B cell (primary cell): ENCODE results near the gene STX5. TPM values are rescaled to one million over a fixed set of nuclear protein-coding genes. Genes with fewer than 3 reads are reported as not detected.

ENCODE experiments used
- ATAC-seq: fragments of 200-7000 bp; cut with Tn5 transposase; one replicate; pipeline ENCODE4 v1.10.0; 2021; ENCODE audit warnings: low read depth, mild to moderate bottlenecking, moderate number of reproducible peaks, moderate library complexity
- CTCF ChIA-PET: fragments of 350-600 bp; sonication (Branson Sonifier 250); formaldehyde crosslinking; loops from one replicate; lab custom pipeline; 2021; ENCODE audit warnings: antibody characterized with exemption, inconsistent platforms; lab: Charles Lee
- POLR2A ChIA-PET: fragments of 350-600 bp; sonication (Branson Sonifier 250); formaldehyde crosslinking; loops from one replicate; lab custom pipeline; 2021; ENCODE audit warnings: antibody characterized with exemption; lab: Charles Lee
- DNase-seq: peaks from one replicate; pipeline ENCODE4 v3.0.0; 2013
- H2AFZ ChIP-seq: 2 replicates; pipeline ENCODE4 v1.6.1; 2012; ENCODE audit warnings: mild to moderate bottlenecking, low read depth, low read length; ENCODE audit not compliant: insufficient read depth, poor library complexity, severe bottlenecking
- H3K27ac ChIP-seq, 2 donors: 1 replicate in 1 of 2; 2 replicates in 1 of 2; pipeline ENCODE4 v1.5.1; 2012 to 2013; ENCODE audit warnings: low read length in 2 of 2, mild to moderate bottlenecking in 2 of 2, moderate library complexity in 1 of 2
- H3K27me3 ChIP-seq, 4 experiments: fragments of 200-600 bp in 1 of 4; sonication (generic) in 1 of 4; replicated peaks in 1 of 4; 1 replicate in 2 of 4; 2 replicates in 2 of 4; pipeline versions ENCODE4 v1.6.1 to v1.7.0; 2013 to 2016; ENCODE audit warnings: low read length in 3 of 4, mild to moderate bottlenecking in 2 of 4, mixed read lengths in 1 of 4, moderate library complexity in 1 of 4; ENCODE audit not compliant: insufficient read depth in 4 of 4, control insufficient read depth in 3 of 4; ENCODE audit errors: control extremely low read depth in 1 of 4
- H3K36me3 ChIP-seq, 2 experiments: replicated peaks in 1 of 2; 1 replicate in 1 of 2; 2 replicates in 1 of 2; pipeline versions ENCODE4 v1.6.1 to v1.7.1; 2013; ENCODE audit warnings: low read length in 1 of 2; ENCODE audit not compliant: insufficient read depth in 2 of 2, control insufficient read depth in 1 of 2; ENCODE audit errors: control extremely low read depth in 1 of 2, extremely low read depth in 1 of 2
- H3K4me1 ChIP-seq, 2 donors: fragments of 200-600 bp in 1 of 2; sonication (generic) in 1 of 2; 1 replicate in 1 of 2; 2 replicates in 1 of 2; pipeline versions ENCODE4 v1.5.1 to v1.6.1; 2013 to 2017; ENCODE audit warnings: low read length in 2 of 2; ENCODE audit not compliant: control insufficient read depth in 2 of 2, insufficient read depth in 2 of 2
- H3K4me2 ChIP-seq: replicated peaks from 2 replicates; pipeline ENCODE3; 2012; ENCODE audit warnings: mild to moderate bottlenecking, low read depth, low read length; ENCODE audit not compliant: poor library complexity, severe bottlenecking
- H3K4me3 ChIP-seq, 5 experiments: fragments of 200-600 bp in 1 of 5; sonication (generic) in 1 of 5; 1 replicate in 3 of 5; 2 replicates in 2 of 5; pipeline versions ENCODE4 v1.5.1 to v1.7.0; 2011 to 2016; ENCODE audit warnings: low read length in 4 of 5, mild to moderate bottlenecking in 4 of 5, low read depth in 2 of 5, control low read depth in 1 of 5, moderate library complexity in 1 of 5; ENCODE audit not compliant: insufficient read depth in 1 of 5; ENCODE audit errors: control extremely low read depth in 1 of 5, extremely low read depth in 1 of 5
- H3K79me2 ChIP-seq: fragments of 200-600 bp; sonication (generic); one replicate; pipeline ENCODE4 v1.6.0; 2016; ENCODE audit warnings: low read length; ENCODE audit not compliant: control insufficient read depth, insufficient read depth
- H3K9ac ChIP-seq: fragments of 200-600 bp; sonication (generic); 2 replicates; pipeline ENCODE4 v1.6.1; 2017; ENCODE audit warnings: mild to moderate bottlenecking, low read length, moderate library complexity
- H3K9me3 ChIP-seq, 3 donors: one replicate each; pipeline versions ENCODE4 v1.6.1 to v1.7.1; 2013; ENCODE audit warnings: low read length in 2 of 3; ENCODE audit not compliant: control insufficient read depth in 2 of 3, insufficient read depth in 1 of 3; ENCODE audit errors: control extremely low read depth in 1 of 3
- H4K20me1 ChIP-seq: 2 replicates; pipeline ENCODE4 v1.6.0; 2012; ENCODE audit warnings: mild to moderate bottlenecking, low read length; ENCODE audit not compliant: insufficient read depth, control insufficient read depth, poor library complexity, severe bottlenecking
- H3K27ac Mint-ChIP-seq: one replicate; pipeline ENCODE4 v1.8.0; 2021; ENCODE audit warnings: mixed read lengths
- H3K27me3 Mint-ChIP-seq: one replicate; pipeline ENCODE4 v1.8.0; 2021; ENCODE audit warnings: mixed read lengths
- H3K4me1 Mint-ChIP-seq: one replicate; pipeline ENCODE4 v1.8.0; 2021; ENCODE audit warnings: mixed read lengths
- H3K4me3 Mint-ChIP-seq: one replicate; pipeline ENCODE4 v1.8.0; 2021; ENCODE audit warnings: mixed read lengths
- H3K9me3 Mint-ChIP-seq: one replicate; pipeline ENCODE4 v1.8.0; 2022; ENCODE audit warnings: mixed read lengths; ENCODE audit not compliant: insufficient read depth
- CTCF ChIP-seq: fragments of 200-600 bp; IDR thresholded peaks from one replicate; pipeline ENCODE4 v1.8.0; 2022; ENCODE audit warnings: antibody characterized with exemption, mild to moderate bottlenecking
- EZH2 ChIP-seq: IDR thresholded peaks from 2 replicates; pipeline ENCODE4 v1.6.1; 2012; ENCODE audit warnings: borderline replicate concordance, low read depth, mild to moderate bottlenecking, moderate library complexity, low read length; ENCODE audit not compliant: insufficient read depth, poor library complexity, severe bottlenecking
- WGBS: methylation state at CpG from one replicate; pipeline ENCODE4 v1.1.5; 2013; ENCODE audit warnings: missing lambda C conversion rate; ENCODE audit not compliant: insufficient coverage; 5-methylcytosine and 5-hydroxymethylcytosine counted together
- intact Hi-C: fragments of 100-400 bp; cut with micrococcal nuclease; formaldehyde crosslinking; loops from one replicate; pipeline ENCODE4 v1.10.0; 2022
- polyA minus RNA-seq: library from RNA; depleted of rRNA, polyadenylated mRNA; stranded (reverse); fragments of >200 nt; gene quantifications from 2 replicates; pipeline ENCODE4 v1.2.3, GENCODE V29; 2012
- polyA plus RNA-seq: library from polyadenylated mRNA; depleted of rRNA; stranded (reverse); fragments of >200 nt; gene quantifications from 2 replicates; pipeline ENCODE4 v1.2.3, GENCODE V29; 2012
- total RNA-seq, 2 donors: library from RNA; stranded (reverse); fragments of 120-200 nt in 1 of 2; gene quantifications; 1 replicate in 1 of 2; 2 replicates in 1 of 2; pipeline versions ENCODE4 v1.2.3 to v1.2.4, GENCODE V29; 2013 to 2022

The STX5 gene, protein sequence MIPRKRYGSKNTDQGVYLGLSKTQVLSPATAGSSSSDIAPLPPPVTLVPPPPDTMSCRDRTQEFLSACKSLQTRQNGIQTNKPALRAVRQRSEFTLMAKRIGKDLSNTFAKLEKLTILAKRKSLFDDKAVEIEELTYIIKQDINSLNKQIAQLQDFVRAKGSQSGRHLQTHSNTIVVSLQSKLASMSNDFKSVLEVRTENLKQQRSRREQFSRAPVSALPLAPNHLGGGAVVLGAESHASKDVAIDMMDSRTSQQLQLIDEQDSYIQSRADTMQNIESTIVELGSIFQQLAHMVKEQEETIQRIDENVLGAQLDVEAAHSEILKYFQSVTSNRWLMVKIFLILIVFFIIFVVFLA
- total RNA-seq (98.1 and 99.1 TPM in 2 replicates), polyA plus RNA-seq (41.0 and 42.1 TPM in 2 replicates), polyA minus RNA-seq (65.0 and 102 TPM in 2 replicates)
- 49.5 TPM for total RNA-seq (2013)

GRCh38 chr11:62831520-62832335 lies at the start of gene STX5:
Gene STX5 (minus strand): TSS chr11:62832051. CDS start chr11:62831243, 808 bp downstream.
- H4K20me1 ChIP-seq = peaks cover 36% of the 10 kb centered on the region
- DNase-seq (peak; percentile 100), ATAC-seq (peak; percentile 95)
- H3K79me2 ChIP-seq = peaks cover 84% of the 10 kb centered on the region
- peak within 1 kb of the TSS; percentile 94 for H3K4me2 ChIP-seq
- Mint-ChIP-seq H3K4me1 (peaks cover 43% of the 10 kb centered on the region), H3K9me3 (no peaks in the 10 kb centered on the region), H3K4me3 (peak within 1 kb of the TSS; percentile 92), H3K27me3 (no peaks in the 10 kb centered on the region), H3K27ac (peak within 1 kb of the TSS; percentile 97)
- TF ChIP-seq EZH2 (no peak), CTCF (no peak)
- CTCF ChIA-PET = interaction anchor here (0.6 to 2.8 kb wide), 12 partner anchors 9 to 294 kb away, joined by 3 to 14 read pairs (median 5); partner anchors contain the start of genes TMEM179B, TTC9C and ZBTB3
- H3K4me3 ChIP-seq = peak within 1 kb of the TSS; percentile 69 to 96 (median 92)
- H3K27ac ChIP-seq = peak within 1 kb of the TSS; percentile 96 to 99
- no peaks in the 10 kb centered on the region for H3K9me3 ChIP-seq
- peak within 1 kb of the TSS; percentile 75 for H2AFZ ChIP-seq
- H3K36me3 ChIP-seq = peaks cover 4 to 49% of the 10 kb centered on the region in 2 experiments
- WGBS = under 1% methylated on average over 61 of the region's 65 CpGs
- POLR2A ChIA-PET = interaction anchor here (0.6 to 2.8 kb wide), 16 partner anchors 9 to 241 kb away, joined by 3 to 53 read pairs (median 9); partner anchors contain the start of genes C11orf98, CSKMT, HNRNPUL2 and MTA2
- H3K9ac ChIP-seq = peak within 1 kb of the TSS; percentile 99
- H3K4me1 ChIP-seq = peaks cover 16 to 30% of the 10 kb centered on the region in 2 donors
- intact Hi-C loops = loop anchor here (1.0 to 2.0 kb wide), 10 partner anchors 8 to 257 kb away; partner anchors contain the start of genes GANAB, HNRNPUL2, NXF1 and TAF6L
- H3K27me3 ChIP-seq = no peaks in the 10 kb centered on the region
